ENCODE measurements around the gene TCOF1. TPM values are rescaled to one million over a fixed set of nuclear protein-coding genes. Genes with fewer than 3 reads are reported as not detected.

TCOF1 gene
- total RNA-seq, 1 donor from 2014 or later: 47.5 TPM

DNA sequence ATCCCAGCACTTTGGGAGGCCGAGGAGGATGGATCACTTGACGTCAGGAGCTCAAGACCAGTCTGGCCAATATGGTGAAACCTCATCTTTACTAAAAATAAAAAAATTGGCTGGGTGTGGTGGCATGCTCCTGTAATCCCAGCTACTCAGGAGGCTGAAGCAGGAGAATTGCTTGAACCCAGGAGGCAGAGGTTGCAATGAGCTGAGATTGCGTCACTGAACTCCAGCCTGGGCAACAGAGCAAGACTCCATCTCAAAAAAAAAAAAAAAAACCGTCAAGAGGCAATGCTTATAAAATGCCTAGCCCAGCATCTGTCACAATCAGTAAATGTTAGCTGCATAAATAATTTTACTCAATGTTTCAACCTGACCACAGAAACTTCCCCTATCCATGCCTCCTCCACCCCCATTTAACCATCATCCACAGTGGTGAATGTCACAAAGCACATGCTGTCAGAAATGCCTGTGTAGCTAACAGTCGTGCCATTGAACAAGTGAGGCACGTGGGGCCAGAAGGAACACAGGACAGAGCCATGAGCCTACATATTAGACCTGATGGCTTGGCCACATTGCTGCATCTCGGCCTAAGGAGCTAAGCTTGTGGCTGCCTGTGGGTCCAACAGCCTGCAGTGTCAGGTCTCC, 16.8 kb upstream of the TCOF1 start:
- Histone ChIP-seq H3K79me2 (ENCODE audit: insufficient read depth, low read length) (no peaks in the 10 kb centered on the region), H3K36me3 (ENCODE audit: insufficient read depth, low read length) (no peaks in the 10 kb centered on the region), H3K4me2 (ENCODE audit: low read length) (no peak overlapping the region), H3K27ac (ENCODE audit: low read depth, low read length) (no peak overlapping the region), H2AFZ (ENCODE audit: low read depth, low read length) (no peak overlapping the region), H3K4me3 (ENCODE audit: insufficient read depth, low read depth, low read length) (no peak overlapping the region), H3K4me1 (ENCODE audit: insufficient read depth, low read length) (no peaks in the 10 kb centered on the region), H3K27me3 (ENCODE audit: insufficient read depth, low read length) (no peaks in the 10 kb centered on the region), H4K20me1 (ENCODE audit: insufficient read depth, low read length) (no peaks in the 10 kb centered on the region), H3K9ac (ENCODE audit: low read length) (no peak overlapping the region), H3K9me3 (ENCODE audit: insufficient read depth, low read depth, low read length) (no peaks in the 10 kb centered on the region)
- Mint-ChIP-seq H3K9me3 (ENCODE audit: unreplicated experiment) (no peaks in the 10 kb centered on the region), H3K4me3 (ENCODE audit: unreplicated experiment) (no peak overlapping the region), H3K4me1 (ENCODE audit: low read depth, unreplicated experiment) (peaks cover 10% of the 10 kb centered on the region), H3K36me3 (ENCODE audit: low read depth, unreplicated experiment) (peaks cover 3% of the 10 kb centered on the region), H3K27me3 (ENCODE audit: low read depth, unreplicated experiment) (peaks cover 4% of the 10 kb centered on the region), H3K27ac (ENCODE audit: unreplicated experiment) (no peak overlapping the region)
- no peak for DNase-seq (ENCODE audit: low read depth)
- TF ChIP-seq, protein P1, sequence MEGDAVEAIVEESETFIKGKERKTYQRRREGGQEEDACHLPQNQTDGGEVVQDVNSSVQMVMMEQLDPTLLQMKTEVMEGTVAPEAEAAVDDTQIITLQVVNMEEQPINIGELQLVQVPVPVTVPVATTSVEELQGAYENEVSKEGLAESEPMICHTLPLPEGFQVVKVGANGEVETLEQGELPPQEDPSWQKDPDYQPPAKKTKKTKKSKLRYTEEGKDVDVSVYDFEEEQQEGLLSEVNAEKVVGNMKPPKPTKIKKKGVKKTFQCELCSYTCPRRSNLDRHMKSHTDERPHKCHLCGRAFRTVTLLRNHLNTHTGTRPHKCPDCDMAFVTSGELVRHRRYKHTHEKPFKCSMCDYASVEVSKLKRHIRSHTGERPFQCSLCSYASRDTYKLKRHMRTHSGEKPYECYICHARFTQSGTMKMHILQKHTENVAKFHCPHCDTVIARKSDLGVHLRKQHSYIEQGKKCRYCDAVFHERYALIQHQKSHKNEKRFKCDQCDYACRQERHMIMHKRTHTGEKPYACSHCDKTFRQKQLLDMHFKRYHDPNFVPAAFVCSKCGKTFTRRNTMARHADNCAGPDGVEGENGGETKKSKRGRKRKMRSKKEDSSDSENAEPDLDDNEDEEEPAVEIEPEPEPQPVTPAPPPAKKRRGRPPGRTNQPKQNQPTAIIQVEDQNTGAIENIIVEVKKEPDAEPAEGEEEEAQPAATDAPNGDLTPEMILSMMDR (IDR thresholded peaks at IDR 0.05; ENCODE audit: insufficient read depth, low read depth, low read length): no peak
- TF ChIP-seq EZH2 (IDR thresholded peaks at IDR 0.05; ENCODE audit: insufficient read depth, low read length): no peak
- FAIRE-seq: no peak

DNA sequence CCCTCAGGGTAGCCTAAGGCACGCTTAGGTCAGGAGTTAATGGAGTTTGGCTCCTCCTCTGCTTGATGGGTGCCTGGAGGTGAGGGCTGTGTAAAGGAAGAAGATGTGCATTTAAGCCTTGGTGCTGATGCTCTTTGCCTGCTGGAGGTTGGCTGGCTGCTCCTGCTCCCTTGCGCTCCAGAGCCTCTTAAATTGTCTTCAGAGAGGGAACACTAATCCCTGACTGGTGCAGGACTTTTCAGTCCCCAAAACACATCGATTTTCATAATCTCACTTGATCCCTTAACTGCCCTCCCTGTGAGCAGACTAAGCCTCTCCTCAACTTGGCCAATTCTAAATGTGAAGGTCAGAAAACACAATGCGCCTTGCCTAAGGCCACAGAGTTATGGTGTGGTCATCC, 16.2 kb upstream of the TCOF1 start:
- Mint-ChIP-seq H3K4me3 (ENCODE audit: unreplicated experiment) (no peak overlapping the region), H3K4me1 (ENCODE audit: low read depth, unreplicated experiment) (peaks cover 12% of the 10 kb centered on the region), H3K36me3 (ENCODE audit: low read depth, unreplicated experiment) (peaks cover 3% of the 10 kb centered on the region), H3K9me3 (ENCODE audit: unreplicated experiment) (no peaks in the 10 kb centered on the region), H3K27ac (ENCODE audit: unreplicated experiment) (no peak overlapping the region), H3K27me3 (ENCODE audit: low read depth, unreplicated experiment) (peaks cover 1% of the 10 kb centered on the region)
- H3K27me3 ChIP-seq (ENCODE audit: insufficient read depth, low read length): no peaks in the 10 kb centered on the region
- no peaks in the 10 kb centered on the region for H3K79me2 ChIP-seq (ENCODE audit: insufficient read depth, low read length)
- no peak overlapping the region for H3K4me3 ChIP-seq (ENCODE audit: insufficient read depth, low read depth, low read length)
- H3K27ac ChIP-seq (ENCODE audit: low read depth, low read length): no peak overlapping the region
- no peak overlapping the region for H2AFZ ChIP-seq (ENCODE audit: low read depth, low read length)
- no peak overlapping the region for H3K9ac ChIP-seq (ENCODE audit: low read length)
- no peaks in the 10 kb centered on the region for H3K4me1 ChIP-seq (ENCODE audit: insufficient read depth, low read length)
- DNase-seq (ENCODE audit: low read depth): no peak
- H3K9me3 ChIP-seq (ENCODE audit: insufficient read depth, low read depth, low read length): no peaks in the 10 kb centered on the region
- TF ChIP-seq, protein P1 (IDR thresholded peaks at IDR 0.05; ENCODE audit: insufficient read depth, low read depth, low read length): no peak
- no peaks in the 10 kb centered on the region for H3K36me3 ChIP-seq (ENCODE audit: insufficient read depth, low read length)
- FAIRE-seq: no peak
- no peak overlapping the region for H3K4me2 ChIP-seq (ENCODE audit: low read length)
- H4K20me1 ChIP-seq (ENCODE audit: insufficient read depth, low read length): no peaks in the 10 kb centered on the region

DNA sequence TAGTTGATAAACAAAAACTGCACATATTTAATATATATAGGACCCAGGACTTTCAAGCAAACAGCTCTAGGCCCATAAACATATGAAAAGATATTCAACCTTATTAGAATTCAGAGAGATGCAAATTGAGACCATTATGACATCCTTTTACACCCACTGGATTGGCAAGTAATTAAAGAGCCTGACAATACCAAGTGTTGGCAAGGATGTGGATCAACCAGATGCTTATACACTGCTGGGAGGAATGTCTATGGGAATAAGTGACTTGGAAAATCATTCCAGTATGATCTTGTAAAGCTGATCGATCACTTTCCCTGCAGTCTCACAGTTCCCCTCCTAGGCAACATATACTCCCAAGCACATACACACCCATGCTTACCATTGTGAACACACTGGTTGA, 15.5 kb upstream of the TCOF1 start:
- Mint-ChIP-seq H3K4me3 (ENCODE audit: unreplicated experiment) (no peak overlapping the region), H3K9me3 (ENCODE audit: unreplicated experiment) (no peaks in the 10 kb centered on the region), H3K27ac (ENCODE audit: unreplicated experiment) (no peak overlapping the region), H3K36me3 (ENCODE audit: low read depth, unreplicated experiment) (peaks cover 3% of the 10 kb centered on the region), H3K4me1 (ENCODE audit: low read depth, unreplicated experiment) (peaks cover 14% of the 10 kb centered on the region), H3K27me3 (ENCODE audit: low read depth, unreplicated experiment) (peaks cover 1% of the 10 kb centered on the region)
- no peak overlapping the region for H2AFZ ChIP-seq (ENCODE audit: low read depth, low read length)
- no peaks in the 10 kb centered on the region for H3K36me3 ChIP-seq (ENCODE audit: insufficient read depth, low read length)
- H3K27me3 ChIP-seq (ENCODE audit: insufficient read depth, low read length): no peaks in the 10 kb centered on the region
- H4K20me1 ChIP-seq (ENCODE audit: insufficient read depth, low read length): no peaks in the 10 kb centered on the region
- H3K9me3 ChIP-seq (ENCODE audit: insufficient read depth, low read depth, low read length): no peaks in the 10 kb centered on the region
- H3K4me1 ChIP-seq (ENCODE audit: insufficient read depth, low read length): no peaks in the 10 kb centered on the region
- DNase-seq (ENCODE audit: low read depth) (no peak), FAIRE-seq (no peak)
- no peak overlapping the region for H3K4me3 ChIP-seq (ENCODE audit: insufficient read depth, low read depth, low read length)
- TF ChIP-seq EZH2 (IDR thresholded peaks at IDR 0.05; ENCODE audit: insufficient read depth, low read length): no peak
- TF ChIP-seq, protein P1 (IDR thresholded peaks at IDR 0.05; ENCODE audit: insufficient read depth, low read depth, low read length): no peak
- H3K4me2 ChIP-seq (ENCODE audit: low read length): no peak overlapping the region
- H3K27ac ChIP-seq (ENCODE audit: low read depth, low read length): no peak overlapping the region
- no peak overlapping the region for H3K9ac ChIP-seq (ENCODE audit: low read length)
- H3K79me2 ChIP-seq (ENCODE audit: insufficient read depth, low read length): no peaks in the 10 kb centered on the region
